ENCODE measurements around the gene HCRTR1.

HCRTR1 gene

GRCh38 chr1:31658721-31659120, 41.2 kb downstream of the HCRTR1 start:
- no peak for TF ChIP-seq CTCF (IDR thresholded peaks at IDR 0.05)

- no peak for TF ChIP-seq CTCF (IDR thresholded peaks at IDR 0.05)
Measured at GRCh38 chr1:31659889-31660288, 42.4 kb downstream of the HCRTR1 start.

- no peak for TF ChIP-seq CTCF (IDR thresholded peaks at IDR 0.05)
Measured at GRCh38 chr1:31660871-31661455, 43.5 kb downstream of the HCRTR1 start.

GRCh38 chr1:31661856-31662255, 44.4 kb downstream of the HCRTR1 start:
- no peak for TF ChIP-seq CTCF (IDR thresholded peaks at IDR 0.05)

- TF ChIP-seq CTCF (IDR thresholded peaks at IDR 0.05): no peak
Measured at GRCh38 chr1:31662463-31662862, 45.0 kb downstream of the HCRTR1 start.

- peak; percentile 94 for TF ChIP-seq CTCF (IDR thresholded peaks at IDR 0.05)
Measured at GRCh38 chr1:31663622-31664452, 46.3 kb downstream of the HCRTR1 start.

- no peak for TF ChIP-seq CTCF (IDR thresholded peaks at IDR 0.05)
Measured at GRCh38 chr1:31664528-31664927, 47.0 kb downstream of the HCRTR1 start.
